GM08714 (cell line): ENCODE results near the gene OPN4.

ENCODE experiments used
- H3K4me3 ChIP-seq: fragments of 200-500 bp; sonication (Bioruptor generic); 2 replicates; pipeline ENCODE4 v1.5.1; 2014; ENCODE audit warnings: mild to moderate bottlenecking, low read length, inconsistent platforms
- ZNF274 ChIP-seq: IDR thresholded peaks from 2 replicates; pipeline ENCODE4 v1.6.1; 2012; ENCODE audit warnings: mild to moderate bottlenecking, low read depth, low read length

The OPN4 gene

GRCh38 chr10:86663046-86663345, 8.6 kb downstream of the OPN4 start:
- no peak for TF ChIP-seq ZNF274
- no peak overlapping the region for H3K4me3 ChIP-seq

GRCh38 chr10:86663576-86664339, 9.4 kb downstream of the OPN4 start:
- TF ChIP-seq ZNF274: no peak
- no peak overlapping the region for H3K4me3 ChIP-seq

GRCh38 chr10:86664341-86665217, 10.2 kb downstream of the OPN4 start:
- no peak overlapping the region for H3K4me3 ChIP-seq
- no peak for TF ChIP-seq ZNF274

- TF ChIP-seq ZNF274: no peak
- no peak overlapping the region for H3K4me3 ChIP-seq
These were observed 10.9 kb downstream of the OPN4 start for GRCh38 chr10:86665218-86665607.

GRCh38 chr10:86665868-86666267, 11.5 kb downstream of the OPN4 start:
- no peak overlapping the region for H3K4me3 ChIP-seq
- TF ChIP-seq ZNF274: no peak

GRCh38 chr10:86666538-86666937, 12.2 kb downstream of the OPN4 start:
- H3K4me3 ChIP-seq: no peak overlapping the region
- no peak for TF ChIP-seq ZNF274

GRCh38 chr10:86667421-86668181, 13.3 kb downstream of the OPN4 start:
- H3K4me3 ChIP-seq: no peak overlapping the region
- no peak for TF ChIP-seq ZNF274

- H3K4me3 ChIP-seq: no peak within 1 kb of the TSS
- no peak for TF ChIP-seq ZNF274
These were observed 14.2 kb downstream of the OPN4 start, which contains the start of gene LDB3 for GRCh38 chr10:86668297-86669165. LDB3 (plus strand) TSS chr10:86668511; CDS start chr10:86668692, 181 bp downstream.

- H3K4me3 ChIP-seq: no peak overlapping the region
- no peak for TF ChIP-seq ZNF274
These were observed 16.0 kb downstream of the OPN4 start for GRCh38 chr10:86670290-86670811.

GRCh38 chr10:86670876-86671275, 16.5 kb downstream of the OPN4 start:
- no peak for TF ChIP-seq ZNF274

GRCh38 chr10:86671419-86671818, 17.1 kb downstream of the OPN4 start:
- no peak overlapping the region for H3K4me3 ChIP-seq
- TF ChIP-seq ZNF274: no peak

More at GRCh38 chr10:86670876-86671275, 16.5 kb downstream of the OPN4 start:
- no peak overlapping the region for H3K4me3 ChIP-seq

- no peak overlapping the region for H3K4me3 ChIP-seq
- no peak for TF ChIP-seq ZNF274
These were observed 17.8 kb downstream of the OPN4 start for GRCh38 chr10:86671985-86672710.
